ENCODE measurements around the gene PHF23.

The PHF23 gene

GRCh38 chr17:7262192-7262934 lies 23.1 kb upstream of the PHF23 start, which contains the start of gene CLDN7:
Gene CLDN7, minus strand, starts transcription at chr17:7262478. Its CDS starts 435 bp downstream, at chr17:7262043.
- TF ChIP-seq CTCF (IDR thresholded peaks at IDR 0.05), result peak; percentile 77
- peak within 1 kb of the TSS; percentile 99 for H3K9ac ChIP-seq
- peaks cover 11% of the 10 kb centered on the region for H3K79me2 ChIP-seq
- peaks cover 15% of the 10 kb centered on the region for H3K4me1 ChIP-seq
- H3K27ac ChIP-seq, result peak within 1 kb of the TSS; percentile 99
- no peaks in the 10 kb centered on the region for H3K36me3 ChIP-seq (ENCODE audit: control insufficient read depth, insufficient read depth, low read length)
- H3K4me3 ChIP-seq (ENCODE audit: low read depth, low read length), result peak within 1 kb of the TSS; percentile 83
- peak within 1 kb of the TSS; percentile 97 for H2AFZ ChIP-seq
- H3K27me3 ChIP-seq (ENCODE audit: control insufficient read depth, insufficient read depth, low read length), result no peaks in the 10 kb centered on the region
- H3K9me3 ChIP-seq (ENCODE audit: control insufficient read depth, low read length), result no peaks in the 10 kb centered on the region
- H3K4me2 ChIP-seq (ENCODE audit: low read length), result peak within 1 kb of the TSS; percentile 99

GRCh38 chr17:7261379-7262191 lies 22.3 kb upstream of the PHF23 start:
- Histone ChIP-seq H3K27ac (peak overlapping the region; percentile 99), H3K27me3 (ENCODE audit: control insufficient read depth, insufficient read depth, low read length) (no peaks in the 10 kb centered on the region), H3K9ac (peak overlapping the region; percentile 99)

DNA sequence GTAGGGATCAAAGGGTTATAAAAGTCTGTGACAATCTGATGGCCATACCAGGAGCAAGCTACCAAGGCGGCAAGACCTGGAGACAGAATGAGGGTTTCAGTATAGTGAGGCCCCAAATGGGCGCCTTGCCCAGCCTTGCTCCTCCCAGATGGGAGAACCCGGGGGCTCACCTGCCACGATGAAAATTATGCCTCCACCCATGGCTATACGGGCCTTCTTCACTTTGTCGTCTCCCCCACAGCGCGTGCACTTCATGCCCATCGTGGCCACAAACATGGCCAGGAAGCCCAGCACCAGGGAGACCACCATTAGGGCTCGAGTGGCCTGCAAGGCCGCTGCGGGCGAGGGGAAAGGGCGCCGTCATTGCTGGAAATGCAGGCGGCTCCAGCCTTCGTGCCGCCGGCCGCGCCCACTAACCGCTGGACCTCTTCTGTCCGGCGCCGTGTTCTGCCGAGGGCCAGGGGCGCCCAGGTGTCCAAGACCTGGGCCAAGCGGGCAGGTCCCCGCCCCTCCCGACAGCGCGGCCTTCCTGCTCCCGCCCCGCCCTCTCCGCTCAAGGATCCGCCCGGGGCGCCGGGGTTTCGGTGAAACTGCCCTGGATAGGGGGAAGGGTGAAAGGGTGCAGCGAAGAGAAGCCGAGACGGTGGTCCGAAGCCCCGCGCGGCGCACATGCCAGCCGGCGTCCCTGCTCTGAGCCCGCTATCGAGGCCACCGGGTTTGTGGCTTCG lies 21.6 kb upstream of the PHF23 start:
- Histone ChIP-seq H3K36me3 (ENCODE audit: control insufficient read depth, insufficient read depth, low read length) (no peaks in the 10 kb centered on the region), H3K4me3 (ENCODE audit: low read depth, low read length) (peak overlapping the region; percentile 83), H3K4me2 (ENCODE audit: low read length) (peak overlapping the region; percentile 99), H3K9ac (peak overlapping the region; percentile 99), H2AFZ (peak overlapping the region; percentile 97), H3K9me3 (ENCODE audit: control insufficient read depth, low read length) (no peaks in the 10 kb centered on the region), H3K27me3 (ENCODE audit: control insufficient read depth, insufficient read depth, low read length) (no peaks in the 10 kb centered on the region), H3K79me2 (peaks cover 11% of the 10 kb centered on the region), H3K4me1 (peaks cover 15% of the 10 kb centered on the region), H3K27ac (peak overlapping the region; percentile 99)
- no peak for TF ChIP-seq CTCF (IDR thresholded peaks at IDR 0.05)

More at GRCh38 chr17:7261379-7262191, 22.3 kb upstream of the PHF23 start:
- peaks cover 15% of the 10 kb centered on the region for H3K4me1 ChIP-seq
- no peaks in the 10 kb centered on the region for H3K9me3 ChIP-seq (ENCODE audit: control insufficient read depth, low read length)
- H3K36me3 ChIP-seq (ENCODE audit: control insufficient read depth, insufficient read depth, low read length), result no peaks in the 10 kb centered on the region
- peaks cover 11% of the 10 kb centered on the region for H3K79me2 ChIP-seq
- H2AFZ ChIP-seq, result peak overlapping the region; percentile 97
- H3K4me2 ChIP-seq (ENCODE audit: low read length), result peak overlapping the region; percentile 99
- H3K4me3 ChIP-seq (ENCODE audit: low read depth, low read length), result peak overlapping the region; percentile 83
- no peak for TF ChIP-seq CTCF (IDR thresholded peaks at IDR 0.05)

DNA sequence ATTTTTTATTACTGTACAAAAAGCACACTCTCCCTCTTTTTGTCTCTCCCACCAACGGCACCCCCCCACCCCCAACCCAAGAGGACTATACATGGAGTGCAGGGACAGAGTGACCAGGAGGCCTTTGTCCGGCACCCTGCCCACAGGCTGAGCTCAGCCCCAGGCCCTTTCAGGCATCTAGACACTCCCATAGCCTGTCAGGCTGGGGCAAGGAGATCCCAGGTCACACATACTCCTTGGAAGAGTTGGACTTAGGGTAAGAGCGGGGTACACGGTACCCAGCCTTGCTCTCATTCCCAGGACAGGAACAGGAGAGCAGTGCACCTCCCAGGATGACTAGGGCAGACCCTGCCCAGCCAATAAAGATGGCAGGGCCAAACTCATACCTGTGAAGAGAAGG lies 20.9 kb upstream of the PHF23 start:
- peak overlapping the region; percentile 83 for H3K4me3 ChIP-seq (ENCODE audit: low read depth, low read length)
- no peaks in the 10 kb centered on the region for H3K9me3 ChIP-seq (ENCODE audit: control insufficient read depth, low read length)
- TF ChIP-seq CTCF (IDR thresholded peaks at IDR 0.05), result no peak
- peak overlapping the region; percentile 99 for H3K27ac ChIP-seq
- no peak overlapping the region for H2AFZ ChIP-seq
- peak overlapping the region; percentile 99 for H3K4me2 ChIP-seq (ENCODE audit: low read length)
- no peaks in the 10 kb centered on the region for H3K27me3 ChIP-seq (ENCODE audit: control insufficient read depth, insufficient read depth, low read length)
- no peaks in the 10 kb centered on the region for H3K36me3 ChIP-seq (ENCODE audit: control insufficient read depth, insufficient read depth, low read length)
- H3K4me1 ChIP-seq, result peaks cover 15% of the 10 kb centered on the region
- peaks cover 11% of the 10 kb centered on the region for H3K79me2 ChIP-seq
- H3K9ac ChIP-seq, result no peak overlapping the region

All from parathyroid adenoma (tissue), 2 donors.